AG10803 (cell line): ENCODE data around the gene TMEM201.

Source experiments
- DNase-seq: peaks from one replicate; pipeline ENCODE4 v3.0.0; 2010; ENCODE audit warnings: low read depth
- H3K4me3 ChIP-seq: 2 replicates; pipeline ENCODE4 v1.5.1; 2011; ENCODE audit warnings: mild to moderate bottlenecking, low read length, control low read depth
- TF ChIP-seq, protein P1 (sequence below): conservative IDR thresholded peaks from 2 replicates; pipeline ENCODE4 v1.5.1; 2011; ENCODE audit warnings: mild to moderate bottlenecking, low read length, control low read depth, inconsistent platforms

The TMEM201 gene

DNA sequence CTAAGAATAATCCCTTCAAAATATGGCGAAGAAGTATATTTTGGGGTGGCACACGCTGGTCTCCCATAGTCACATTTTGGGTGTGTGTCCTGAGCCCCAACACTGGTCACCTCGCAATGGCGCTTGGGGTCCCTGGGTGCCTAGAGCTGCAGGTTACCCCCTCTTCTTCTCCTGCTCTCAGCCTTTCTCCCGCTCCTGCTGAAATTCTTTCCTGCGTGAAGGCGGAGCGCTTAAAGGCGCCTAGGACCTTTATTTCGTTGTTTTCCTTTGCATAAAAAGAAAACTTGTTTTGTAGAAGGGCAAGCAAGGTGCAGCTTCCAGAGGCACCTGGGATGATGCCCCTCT lies 62.5 kb downstream of the TMEM201 start:
- TF ChIP-seq, protein P1, sequence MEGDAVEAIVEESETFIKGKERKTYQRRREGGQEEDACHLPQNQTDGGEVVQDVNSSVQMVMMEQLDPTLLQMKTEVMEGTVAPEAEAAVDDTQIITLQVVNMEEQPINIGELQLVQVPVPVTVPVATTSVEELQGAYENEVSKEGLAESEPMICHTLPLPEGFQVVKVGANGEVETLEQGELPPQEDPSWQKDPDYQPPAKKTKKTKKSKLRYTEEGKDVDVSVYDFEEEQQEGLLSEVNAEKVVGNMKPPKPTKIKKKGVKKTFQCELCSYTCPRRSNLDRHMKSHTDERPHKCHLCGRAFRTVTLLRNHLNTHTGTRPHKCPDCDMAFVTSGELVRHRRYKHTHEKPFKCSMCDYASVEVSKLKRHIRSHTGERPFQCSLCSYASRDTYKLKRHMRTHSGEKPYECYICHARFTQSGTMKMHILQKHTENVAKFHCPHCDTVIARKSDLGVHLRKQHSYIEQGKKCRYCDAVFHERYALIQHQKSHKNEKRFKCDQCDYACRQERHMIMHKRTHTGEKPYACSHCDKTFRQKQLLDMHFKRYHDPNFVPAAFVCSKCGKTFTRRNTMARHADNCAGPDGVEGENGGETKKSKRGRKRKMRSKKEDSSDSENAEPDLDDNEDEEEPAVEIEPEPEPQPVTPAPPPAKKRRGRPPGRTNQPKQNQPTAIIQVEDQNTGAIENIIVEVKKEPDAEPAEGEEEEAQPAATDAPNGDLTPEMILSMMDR: no peak
- peak overlapping the region; percentile 51 for H3K4me3 ChIP-seq

DNA sequence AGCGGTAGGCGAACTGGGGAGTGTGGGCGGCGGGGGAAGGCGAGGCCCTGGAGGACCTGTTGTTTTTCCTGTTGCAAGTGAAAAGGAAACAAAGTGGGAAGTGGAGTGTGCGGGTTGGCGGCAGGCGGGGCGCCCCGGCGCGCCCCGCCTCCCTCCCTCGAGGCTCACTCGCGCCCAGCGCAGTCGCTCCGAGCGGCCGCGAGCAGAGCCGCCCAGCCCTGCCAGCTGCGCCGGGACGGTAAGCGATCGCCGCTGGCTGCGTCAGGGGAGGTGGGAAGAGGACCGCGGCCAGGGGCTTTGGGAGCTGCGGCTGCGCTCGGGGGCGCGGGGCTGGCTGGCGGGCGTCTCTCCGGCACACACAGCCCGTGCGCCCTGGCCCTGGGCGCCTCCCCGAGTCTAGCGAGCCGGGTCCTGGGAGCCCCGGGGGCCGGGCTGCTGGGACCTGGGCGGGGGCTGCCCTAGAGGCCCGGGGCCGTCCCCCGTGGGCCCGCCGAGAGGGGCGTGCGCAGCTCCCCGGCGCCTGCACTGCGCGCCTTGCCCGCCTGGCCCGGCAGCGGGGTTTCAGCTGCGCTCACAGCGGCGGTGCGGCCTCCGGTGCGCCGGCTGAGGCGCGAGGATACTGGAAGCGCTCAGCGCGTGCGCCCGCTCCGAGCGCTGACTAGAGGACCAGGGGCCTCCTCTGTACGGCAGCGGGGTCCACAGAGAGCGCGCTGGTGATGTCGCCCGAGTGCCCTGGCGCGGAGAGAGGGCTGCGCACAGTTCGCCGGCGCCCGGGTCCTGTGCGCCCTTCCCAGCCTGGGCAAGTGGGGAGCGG lies 63.1 kb downstream of the TMEM201 start, which contains the start of gene PIK3CD:
PIK3CD (plus strand) TSS at position 167 of the 814 bp plus-strand sequence. CDS start 58,725 bp downstream, outside the sequence.
- peak within 1 kb of the TSS; percentile 51 for H3K4me3 ChIP-seq
- peak; percentile 35 for DNase-seq
- TF ChIP-seq, protein P1: no peak

More for the DNA sequence above, 62.5 kb downstream of the TMEM201 start:
- DNase-seq: no peak

DNA sequence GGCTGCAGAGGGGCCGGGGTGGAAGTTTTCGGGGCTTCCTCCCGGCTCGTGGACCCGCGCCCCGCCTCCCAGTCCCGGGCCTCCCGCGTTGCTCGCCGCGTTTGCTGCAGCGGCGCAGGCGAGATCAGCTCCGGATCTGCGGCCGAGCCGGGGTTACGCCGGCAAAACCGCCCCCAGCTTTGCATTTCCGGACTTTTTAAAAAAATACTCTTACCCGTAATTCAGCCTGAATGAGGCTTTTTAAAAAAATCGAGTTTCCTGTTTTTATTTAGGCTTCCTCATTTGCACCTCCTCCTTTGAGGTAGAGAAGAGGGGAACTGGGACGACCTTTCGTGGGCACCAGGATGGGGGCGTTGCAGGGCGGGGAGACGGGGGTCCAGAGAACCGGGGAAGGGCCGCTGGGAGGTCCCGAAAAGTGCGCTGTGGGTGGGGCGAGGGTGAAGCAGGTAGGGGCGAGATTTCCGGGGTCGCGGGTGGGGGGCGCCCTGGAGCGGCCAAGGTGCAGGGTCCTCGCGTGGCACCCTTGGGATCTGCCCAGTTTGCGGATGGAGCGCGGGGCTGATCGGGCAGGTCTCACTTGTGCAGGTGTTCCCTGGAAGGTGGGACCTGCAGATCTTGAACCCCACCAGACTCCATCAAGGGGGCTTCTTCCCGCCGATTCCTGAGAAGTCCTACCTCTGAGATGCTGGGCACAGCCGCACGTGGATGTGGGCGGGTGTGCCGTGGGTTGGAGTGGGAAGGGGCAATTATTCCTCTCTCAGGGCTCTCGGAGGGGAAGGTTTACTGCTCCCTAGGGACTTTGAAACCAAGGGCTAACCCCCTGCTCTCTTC lies 63.9 kb downstream of the TMEM201 start:
- no peak for DNase-seq
- peak overlapping the region; percentile 51 for H3K4me3 ChIP-seq
- TF ChIP-seq, protein P1: no peak

DNA sequence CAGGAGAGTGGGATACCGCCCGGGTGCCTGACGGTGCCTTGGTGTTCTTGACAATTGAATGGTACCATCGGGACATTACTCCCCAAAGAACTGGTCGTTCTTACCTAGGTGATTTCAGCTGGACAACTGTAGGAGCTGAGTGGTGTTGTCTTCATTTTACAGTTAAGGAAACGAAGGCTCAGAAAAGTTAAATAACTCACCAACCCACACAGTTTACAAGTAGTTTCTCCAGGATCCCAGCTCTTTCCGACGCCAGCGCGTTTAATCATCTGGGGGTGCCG lies 64.4 kb downstream of the TMEM201 start:
- DNase-seq: no peak
- TF ChIP-seq, protein P1: no peak
- H3K4me3 ChIP-seq: no peak overlapping the region

DNA sequence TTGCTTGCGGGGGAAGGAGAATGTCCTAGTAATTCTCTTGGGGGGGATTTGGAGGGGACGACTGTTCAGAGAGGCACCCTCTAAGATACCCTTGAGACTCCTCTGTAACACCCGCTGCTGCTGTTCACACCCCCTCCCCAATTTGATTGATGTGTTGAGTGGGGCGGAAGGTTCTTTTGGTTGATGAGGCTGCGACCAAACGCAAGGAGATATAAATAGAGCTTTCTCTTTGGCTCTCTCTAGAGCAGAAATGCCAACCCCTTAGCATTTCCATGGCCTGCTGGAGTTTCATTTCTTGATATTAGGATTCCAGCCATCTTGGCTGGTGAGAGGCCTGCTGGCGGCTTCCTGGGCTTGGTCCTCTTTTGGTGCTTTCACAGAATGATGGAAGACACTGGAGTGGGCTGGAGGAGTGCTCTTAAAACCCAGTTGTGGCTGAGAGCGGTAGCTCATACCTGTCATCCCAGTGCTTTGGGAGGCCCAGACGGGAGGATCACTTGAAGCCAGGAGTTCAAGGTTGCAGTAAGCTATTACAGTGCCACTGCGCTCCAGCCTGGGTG lies 64.9 kb downstream of the TMEM201 start:
- no peak for DNase-seq

DNA sequence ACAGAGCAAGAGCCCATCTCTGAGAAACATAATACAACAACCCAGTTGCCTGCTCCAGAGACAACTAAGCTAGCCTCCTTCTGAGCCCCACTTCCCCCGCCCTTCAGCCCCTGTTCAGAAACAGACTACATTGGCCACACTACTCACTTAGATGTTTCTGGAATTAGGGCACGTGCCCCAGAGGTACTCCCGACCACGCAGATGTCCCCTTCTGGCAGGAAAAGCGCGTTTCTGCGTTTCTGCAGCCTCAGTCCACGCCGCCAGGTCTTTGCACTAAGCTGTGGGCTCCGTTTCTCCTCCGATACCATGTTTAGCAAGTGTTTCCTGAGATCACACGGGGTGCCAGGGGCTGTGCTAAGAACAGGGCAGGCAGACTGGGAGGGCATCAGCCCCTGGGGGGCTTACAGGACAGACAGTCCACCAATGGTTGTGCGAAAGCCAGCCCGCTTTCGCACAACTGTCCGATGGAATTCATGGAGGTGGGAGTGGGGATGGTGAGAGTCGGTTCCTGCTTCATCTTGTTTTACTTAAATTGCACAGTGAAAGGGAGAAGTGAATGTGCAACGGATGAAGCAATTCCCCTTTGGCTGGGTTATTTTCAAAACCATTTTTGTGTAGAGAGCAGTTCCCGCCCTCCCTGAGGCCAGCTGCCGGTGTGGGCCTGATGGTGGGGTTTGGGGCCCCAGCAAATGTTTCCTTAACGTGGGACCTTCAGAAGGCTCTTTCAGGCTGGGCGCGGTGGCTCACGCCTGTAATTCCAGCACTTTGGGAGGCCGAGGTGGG lies 65.5 kb downstream of the TMEM201 start:
- DNase-seq: no peak
- TF ChIP-seq, protein P1: no peak
- H3K4me3 ChIP-seq: no peak overlapping the region

More for the DNA sequence above, 64.9 kb downstream of the TMEM201 start:
- TF ChIP-seq, protein P1: no peak
- no peak overlapping the region for H3K4me3 ChIP-seq
